SU-DHL-6 (cell line): ENCODE measurements around the gene REC114.

Experiments
- EZH2phosphoT487 ChIP-seq: fragments of 200-600 bp; sonication (generic), shearing (Covaris generic); conservative IDR thresholded peaks from 2 replicates; pipeline ENCODE4 v1.6.1; 2018; ENCODE audit warnings: mild to moderate bottlenecking, antibody characterized with exemption, low read length, moderate library complexity, mixed read lengths
- TF ChIP-seq, protein P1 (sequence below): fragments of 200-600 bp; sonication (generic); IDR thresholded peaks from one replicate; pipeline ENCODE4 v1.5.1; 2017; ENCODE audit warnings: antibody characterized with exemption, mild to moderate bottlenecking, low read length, moderate library complexity; ENCODE audit not compliant: insufficient read depth, poor library complexity, severe bottlenecking

DNA sequence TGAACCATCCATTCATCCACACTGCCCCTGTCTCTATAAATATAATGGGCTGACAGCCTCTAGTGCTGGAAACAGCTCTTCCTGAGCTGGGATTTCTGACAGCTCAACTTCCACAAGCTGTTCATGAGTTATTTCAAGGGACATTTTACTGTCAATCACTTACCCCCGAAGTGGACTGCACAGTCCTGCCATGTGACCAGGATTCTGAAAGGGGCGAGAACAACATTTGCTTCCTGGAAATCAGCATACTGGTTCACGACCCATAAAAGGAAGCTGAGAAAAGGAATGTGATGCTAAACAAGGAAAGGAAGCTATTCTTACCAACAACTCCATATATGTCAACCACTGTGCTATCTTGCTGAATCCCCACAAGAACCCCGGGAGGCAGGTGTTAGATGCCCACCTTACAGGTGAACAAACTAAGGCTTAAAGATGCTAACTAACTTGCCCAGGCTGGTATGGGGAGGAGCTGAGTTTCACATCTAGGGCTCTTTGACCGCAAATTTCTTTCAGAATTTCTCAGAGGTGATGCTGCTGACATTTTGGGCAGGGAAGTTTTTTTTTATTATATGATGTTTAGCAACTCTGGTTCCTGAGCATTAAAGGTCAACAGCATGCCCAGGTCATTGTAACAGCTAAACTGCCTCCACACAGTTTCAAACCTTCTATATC lies 16.5 kb upstream of the REC114 start:
- TF ChIP-seq, protein P1, sequence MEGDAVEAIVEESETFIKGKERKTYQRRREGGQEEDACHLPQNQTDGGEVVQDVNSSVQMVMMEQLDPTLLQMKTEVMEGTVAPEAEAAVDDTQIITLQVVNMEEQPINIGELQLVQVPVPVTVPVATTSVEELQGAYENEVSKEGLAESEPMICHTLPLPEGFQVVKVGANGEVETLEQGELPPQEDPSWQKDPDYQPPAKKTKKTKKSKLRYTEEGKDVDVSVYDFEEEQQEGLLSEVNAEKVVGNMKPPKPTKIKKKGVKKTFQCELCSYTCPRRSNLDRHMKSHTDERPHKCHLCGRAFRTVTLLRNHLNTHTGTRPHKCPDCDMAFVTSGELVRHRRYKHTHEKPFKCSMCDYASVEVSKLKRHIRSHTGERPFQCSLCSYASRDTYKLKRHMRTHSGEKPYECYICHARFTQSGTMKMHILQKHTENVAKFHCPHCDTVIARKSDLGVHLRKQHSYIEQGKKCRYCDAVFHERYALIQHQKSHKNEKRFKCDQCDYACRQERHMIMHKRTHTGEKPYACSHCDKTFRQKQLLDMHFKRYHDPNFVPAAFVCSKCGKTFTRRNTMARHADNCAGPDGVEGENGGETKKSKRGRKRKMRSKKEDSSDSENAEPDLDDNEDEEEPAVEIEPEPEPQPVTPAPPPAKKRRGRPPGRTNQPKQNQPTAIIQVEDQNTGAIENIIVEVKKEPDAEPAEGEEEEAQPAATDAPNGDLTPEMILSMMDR: no peak
- TF ChIP-seq EZH2phosphoT487: no peak
